ENCODE results near the gene FMO1. TPM values are rescaled to one million over a fixed set of nuclear protein-coding genes. Genes with fewer than 3 reads are reported as not detected.
"Not testable (repeated sequence)": the region's sequence is repeated elsewhere in the genome, so short reads cannot be mapped to it uniquely, and the experiment has no call there.

FMO1 gene
- total RNA-seq, 1 donor, result under 0.01 TPM

DNA sequence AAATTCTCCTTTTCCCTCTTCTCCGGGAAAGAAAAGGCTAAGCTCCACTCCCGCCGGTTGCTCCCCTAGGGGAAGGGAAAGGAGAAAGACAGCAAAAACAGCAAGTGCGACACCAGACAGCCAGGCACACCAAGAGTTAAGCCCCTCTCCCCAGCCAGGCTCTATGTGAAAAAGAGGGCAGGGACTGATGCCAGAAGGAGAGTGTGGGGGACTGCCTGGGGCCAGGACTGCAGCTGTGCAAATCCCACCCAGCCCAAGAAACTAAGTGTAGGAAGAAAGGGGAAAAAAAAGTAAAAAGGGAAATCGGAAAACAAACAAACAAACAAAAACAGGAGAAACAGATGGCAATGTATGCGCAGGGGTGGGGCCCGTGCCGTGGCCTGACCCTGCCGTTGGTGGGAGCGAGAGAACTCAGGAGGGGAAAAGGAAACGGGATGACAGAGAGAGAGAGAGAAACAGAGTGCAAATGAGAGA lies 27.7 kb upstream of the FMO1 start:
- peak overlapping the region; percentile 36 for H3K4me3 ChIP-seq (ENCODE audit: low read depth, low read length)
- TF ChIP-seq, protein P1, sequence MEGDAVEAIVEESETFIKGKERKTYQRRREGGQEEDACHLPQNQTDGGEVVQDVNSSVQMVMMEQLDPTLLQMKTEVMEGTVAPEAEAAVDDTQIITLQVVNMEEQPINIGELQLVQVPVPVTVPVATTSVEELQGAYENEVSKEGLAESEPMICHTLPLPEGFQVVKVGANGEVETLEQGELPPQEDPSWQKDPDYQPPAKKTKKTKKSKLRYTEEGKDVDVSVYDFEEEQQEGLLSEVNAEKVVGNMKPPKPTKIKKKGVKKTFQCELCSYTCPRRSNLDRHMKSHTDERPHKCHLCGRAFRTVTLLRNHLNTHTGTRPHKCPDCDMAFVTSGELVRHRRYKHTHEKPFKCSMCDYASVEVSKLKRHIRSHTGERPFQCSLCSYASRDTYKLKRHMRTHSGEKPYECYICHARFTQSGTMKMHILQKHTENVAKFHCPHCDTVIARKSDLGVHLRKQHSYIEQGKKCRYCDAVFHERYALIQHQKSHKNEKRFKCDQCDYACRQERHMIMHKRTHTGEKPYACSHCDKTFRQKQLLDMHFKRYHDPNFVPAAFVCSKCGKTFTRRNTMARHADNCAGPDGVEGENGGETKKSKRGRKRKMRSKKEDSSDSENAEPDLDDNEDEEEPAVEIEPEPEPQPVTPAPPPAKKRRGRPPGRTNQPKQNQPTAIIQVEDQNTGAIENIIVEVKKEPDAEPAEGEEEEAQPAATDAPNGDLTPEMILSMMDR (IDR thresholded peaks at IDR 0.05; ENCODE audit: insufficient read depth, low read depth, low read length), result no peak
- DNase-seq (ENCODE audit: low read depth), result peak; percentile 33

DNA sequence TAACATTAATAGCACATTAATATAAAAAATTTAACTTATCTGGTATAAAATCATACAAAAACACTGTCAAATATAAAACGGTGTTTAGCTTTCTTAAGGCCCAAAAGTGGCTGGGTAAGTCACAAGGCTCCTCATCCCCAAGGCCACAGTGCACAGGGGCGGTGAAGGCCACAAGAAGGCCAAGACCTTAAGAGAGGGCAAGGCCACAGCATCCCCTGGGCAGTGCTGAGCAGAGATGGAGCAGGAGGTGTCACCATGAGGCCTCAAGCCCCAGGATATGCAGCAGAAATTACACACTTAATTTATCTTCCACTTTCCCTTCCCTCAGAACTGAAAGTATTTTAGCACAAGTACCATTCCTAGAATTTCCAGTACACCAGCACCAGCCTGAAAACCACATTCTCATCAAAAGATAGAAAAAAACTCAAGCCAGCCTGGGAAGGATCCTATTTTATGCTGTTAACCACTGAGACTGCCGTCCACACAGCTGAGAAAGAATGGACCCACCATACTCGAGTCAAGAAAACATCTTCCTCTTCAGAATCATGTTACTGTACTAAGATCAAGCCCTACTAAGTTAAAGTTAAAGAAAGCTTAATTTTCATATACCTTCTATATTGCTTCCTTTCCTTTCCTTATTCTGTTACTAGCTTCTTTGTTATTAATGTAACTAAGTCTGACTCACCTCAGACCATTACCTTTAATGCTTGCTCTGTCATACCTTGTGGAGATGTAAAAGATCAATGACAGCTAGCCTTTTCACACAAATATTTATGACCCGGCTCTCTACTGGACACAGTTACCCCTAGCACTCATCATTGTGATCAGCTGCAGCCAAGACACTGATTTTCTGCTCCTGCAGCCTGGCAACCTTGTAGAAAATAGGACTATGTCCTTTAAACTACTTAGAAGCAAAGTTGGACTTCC lies 26.4 kb upstream of the FMO1 start:
- peak; percentile 36 for DNase-seq (ENCODE audit: low read depth)
- TF ChIP-seq, protein P1 (IDR thresholded peaks at IDR 0.05; ENCODE audit: insufficient read depth, low read depth, low read length), result no peak
- no peak overlapping the region for H3K4me3 ChIP-seq (ENCODE audit: low read depth, low read length)

DNA sequence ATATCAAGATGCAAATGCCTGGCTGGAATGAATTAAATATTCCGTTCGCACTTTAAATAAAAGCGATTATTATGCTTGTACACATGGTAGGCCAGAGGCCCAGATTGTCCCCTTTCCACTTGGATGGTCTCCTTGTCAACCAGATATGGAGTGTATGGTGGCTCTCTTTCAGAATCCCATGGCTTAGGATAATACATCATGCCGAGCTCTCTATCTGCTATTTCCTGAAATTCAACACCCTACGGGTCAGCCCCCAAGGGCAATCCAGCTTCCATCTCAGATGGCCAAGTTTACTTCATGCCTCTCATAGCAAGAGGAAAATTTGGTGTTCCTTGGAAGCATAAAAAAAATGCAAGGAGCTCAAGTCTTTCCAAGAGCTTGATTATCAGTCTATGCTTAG lies 25.4 kb upstream of the FMO1 start:
- peak; percentile 10 for DNase-seq (ENCODE audit: low read depth)
- no peak overlapping the region for H3K4me3 ChIP-seq (ENCODE audit: low read depth, low read length)
- TF ChIP-seq, protein P1 (IDR thresholded peaks at IDR 0.05; ENCODE audit: insufficient read depth, low read depth, low read length), result no peak

DNA sequence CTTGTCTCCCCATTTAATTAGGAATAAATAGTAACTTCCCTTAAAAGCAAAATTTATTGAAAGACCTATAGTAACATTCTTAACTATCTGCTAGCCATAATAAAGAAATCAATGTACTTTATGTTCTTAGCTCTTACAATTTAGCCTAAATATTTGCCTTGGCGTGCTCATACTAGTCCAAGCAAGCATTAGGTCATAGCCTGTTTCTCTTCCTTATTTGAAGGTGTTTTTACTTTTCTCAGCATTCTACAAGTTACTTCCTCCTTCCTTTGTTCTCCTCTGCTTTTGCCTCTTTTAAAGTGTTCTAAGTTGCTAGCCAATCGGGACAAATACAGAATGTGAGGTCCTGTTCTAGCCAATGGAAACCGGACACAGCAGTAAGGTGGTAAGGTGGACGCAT lies 24.0 kb upstream of the FMO1 start:
- not testable (repeated sequence) for H3K4me3 ChIP-seq (ENCODE audit: low read depth, low read length); DNase-seq (ENCODE audit: low read depth)

DNA sequence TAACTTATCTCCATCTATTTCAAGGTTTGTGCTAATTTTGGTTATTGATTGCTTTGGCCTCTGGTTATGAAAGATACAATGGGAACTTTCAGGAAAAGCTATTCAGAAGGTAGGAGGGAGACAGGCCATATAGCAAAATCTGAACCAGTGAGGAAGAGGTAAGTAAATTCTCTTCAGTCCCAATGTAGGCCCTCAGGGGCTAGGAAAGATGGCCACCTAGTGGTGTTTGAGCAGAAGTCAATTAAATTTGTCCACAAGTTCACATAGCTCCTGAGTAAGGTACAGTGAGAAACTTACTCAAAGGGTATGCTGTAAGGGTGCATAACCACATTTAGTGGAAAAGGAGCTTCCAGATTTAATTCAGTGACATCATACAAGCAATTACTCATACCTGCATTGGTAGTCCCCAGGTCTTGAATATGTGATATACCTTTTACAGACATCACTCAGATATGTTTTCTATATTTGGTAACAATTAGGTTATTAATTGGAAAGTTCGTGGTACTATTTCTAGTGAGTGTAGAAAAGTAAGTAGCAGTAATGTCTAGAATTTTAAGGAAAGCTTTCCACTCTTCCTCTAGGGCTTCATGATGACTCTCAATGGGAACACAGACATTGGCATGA lies 21.4 kb upstream of the FMO1 start:
- peak; percentile 76 for DNase-seq (ENCODE audit: low read depth)
- TF ChIP-seq, protein P1 (IDR thresholded peaks at IDR 0.05; ENCODE audit: insufficient read depth, low read depth, low read length), result peak; percentile 84

DNA sequence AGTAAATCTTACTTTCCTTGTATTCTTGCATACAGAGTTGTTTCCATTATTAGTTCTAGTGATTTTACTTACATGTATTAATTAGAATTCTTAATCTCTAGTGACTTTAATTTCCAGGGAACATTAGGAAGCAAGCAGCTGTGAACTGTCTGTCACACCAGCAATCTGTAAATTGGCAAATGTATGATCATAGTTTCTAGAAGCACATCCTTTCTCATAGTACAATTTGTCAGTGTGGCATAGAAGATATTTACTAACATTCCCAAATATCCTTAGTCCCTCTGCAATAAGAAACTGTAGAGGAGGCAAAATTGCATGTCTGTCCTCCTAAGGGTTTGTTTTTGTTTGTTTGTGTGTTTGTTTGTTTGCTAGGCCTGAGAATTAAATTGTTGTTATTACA lies 17.0 kb upstream of the FMO1 start:
- TF ChIP-seq, protein P1 (IDR thresholded peaks at IDR 0.05; ENCODE audit: insufficient read depth, low read depth, low read length), result no peak
- H3K4me3 ChIP-seq (ENCODE audit: low read depth, low read length), result no peak overlapping the region
- no peak for DNase-seq (ENCODE audit: low read depth)

More for the DNA sequence above, 21.4 kb upstream of the FMO1 start:
- H3K4me3 ChIP-seq (ENCODE audit: low read depth, low read length), result no peak overlapping the region

DNA sequence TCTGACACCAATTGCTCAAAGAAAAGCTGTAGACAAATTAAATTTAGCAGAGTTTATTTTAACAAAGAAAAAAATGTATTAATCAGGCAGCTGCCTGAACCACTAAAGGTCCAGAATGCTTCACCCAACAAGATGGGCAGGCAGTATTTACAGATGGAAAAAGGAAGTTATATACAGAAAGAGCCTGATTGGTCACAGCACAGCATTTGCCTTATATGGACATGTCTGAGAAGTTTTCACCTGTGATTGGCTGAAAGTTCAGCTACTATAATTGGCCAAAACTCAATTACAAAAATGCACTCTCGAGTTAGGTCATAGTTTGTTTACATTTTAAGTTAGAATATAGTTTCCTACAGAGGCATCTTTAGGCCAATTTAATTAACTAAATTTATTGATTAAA lies 15.1 kb upstream of the FMO1 start:
- no peak overlapping the region for H3K4me3 ChIP-seq (ENCODE audit: low read depth, low read length)
- TF ChIP-seq, protein P1 (IDR thresholded peaks at IDR 0.05; ENCODE audit: insufficient read depth, low read depth, low read length), result no peak
- no peak for DNase-seq (ENCODE audit: low read depth)

DNA sequence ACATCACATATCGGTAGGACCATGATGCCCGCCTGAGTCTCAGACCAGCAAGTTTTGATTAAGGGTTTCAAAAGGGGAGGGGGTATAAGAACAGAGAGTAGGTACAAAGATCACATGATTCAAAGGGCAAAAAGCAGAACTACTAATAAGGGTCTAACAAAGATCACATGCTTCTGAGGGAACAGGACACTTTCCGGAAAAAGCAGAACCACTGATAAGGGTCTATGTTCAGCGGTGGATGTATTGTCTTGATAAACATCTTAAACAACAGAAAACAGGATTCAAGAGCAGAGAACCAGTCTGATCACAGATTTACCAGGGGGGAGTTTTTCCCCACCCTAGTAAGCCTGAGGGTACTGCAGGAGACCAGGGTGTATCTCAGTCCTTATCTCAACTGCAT lies 12.1 kb upstream of the FMO1 start:
- not testable (repeated sequence) for H3K4me3 ChIP-seq (ENCODE audit: low read depth, low read length); DNase-seq (ENCODE audit: low read depth)

Data from fibroblast of villous mesenchyme (primary cell).